ENCODE data around the gene MRPL58.

- no peak for TF ChIP-seq EZH2 (IDR thresholded peaks at IDR 0.05; ENCODE audit: low read depth, low read length, severe bottlenecking)
- TF ChIP-seq RFX5 (IDR thresholded peaks at IDR 0.05; ENCODE audit: borderline replicate concordance, low read depth, low read length): no peak
- TF ChIP-seq CTCF (IDR thresholded peaks at IDR 0.05; ENCODE audit: control extremely low read depth in 1 of 3, insufficient read depth in 1 of 3, low read depth in 1 of 3, low read length in 3 of 3): no peak
- no peak for TF ChIP-seq SAP30 (IDR thresholded peaks at IDR 0.05; ENCODE audit: insufficient read depth, insufficient replicate concordance, low read length)
- no peak for TF ChIP-seq ATF3 (IDR thresholded peaks at IDR 0.05; ENCODE audit: insufficient read depth, low read depth, low read length)
These were observed 32.9 kb upstream of the MRPL58 start for GRCh38 chr17:74979408-74980146.
